HEK293 (cell line): Measurements from ENCODE around the gene LONP2.

Experiments
- CTCF ChIA-PET: fragments of 350-600 bp; formaldehyde crosslinking; extraction: SDS; loops from one replicate; lab custom pipeline; 2021; ENCODE audit warnings: antibody characterized with exemption; lab: Yijun Ruan, JAX
- POLR2A ChIA-PET: fragments of 300-600 bp; formaldehyde crosslinking; extraction: SDS; loops from one replicate; lab custom pipeline; 2020; ENCODE audit warnings: antibody characterized with exemption, inconsistent platforms; lab: Yijun Ruan, JAX
- H3K27ac ChIP-seq: fragments of 200-500 bp; sonication (Bioruptor generic); 2 replicates; pipeline ENCODE4 v1.5.1; 2014; ENCODE audit warnings: low read depth, low read length, control low read depth, inconsistent platforms; ENCODE audit errors: extremely low read depth
- H3K36me3 ChIP-seq, 2 experiments: fragments of 200-500 bp in 1 of 2; sonication (Bioruptor generic) in 1 of 2; 1 replicate in 1 of 2; 2 replicates in 1 of 2; pipeline ENCODE4 v1.5.1; 2014 to 2017; ENCODE audit warnings: inconsistent platforms in 2 of 2, low read length in 2 of 2; ENCODE audit not compliant: control insufficient read depth in 2 of 2, insufficient read depth in 1 of 2
- H3K4me1 ChIP-seq: fragments of 200-500 bp; sonication (Bioruptor generic); 2 replicates; pipeline ENCODE4 v1.5.1; 2014; ENCODE audit warnings: mild to moderate bottlenecking, low read length, inconsistent platforms; ENCODE audit not compliant: control insufficient read depth, insufficient read depth
- H3K4me3 ChIP-seq: 2 replicates; pipeline ENCODE4 v1.5.1; 2011; ENCODE audit warnings: low read depth, mild to moderate bottlenecking, control low read depth, low read length, moderate library complexity
- H3K9me3 ChIP-seq: fragments of 200-500 bp; sonication (Bioruptor generic); 2 replicates; pipeline ENCODE4 v1.5.1; 2014; ENCODE audit warnings: low read depth, low read length, inconsistent platforms; ENCODE audit not compliant: control insufficient read depth, insufficient read depth
- FEZF1 ChIP-seq: fragments of 450-650 bp; formaldehyde crosslinking; IDR thresholded peaks from 2 replicates; pipeline ENCODE4 v1.5.1; 2016; ENCODE audit warnings: missing biosample characterization, missing genetic modification characterization
- GLI4 ChIP-seq: fragments of 450-650 bp; formaldehyde crosslinking; IDR thresholded peaks from 2 replicates; pipeline ENCODE4 v1.5.1; 2016; ENCODE audit warnings: missing biosample characterization, missing genetic modification characterization
- GLIS1 ChIP-seq: fragments of 450-650 bp; formaldehyde crosslinking; IDR thresholded peaks from 2 replicates; pipeline ENCODE4 v1.5.1; 2016; ENCODE audit warnings: missing biosample characterization, missing genetic modification characterization
- GLIS2 ChIP-seq: fragments of 450-650 bp; formaldehyde crosslinking; IDR thresholded peaks from 2 replicates; pipeline ENCODE4 v1.5.1; 2016; ENCODE audit warnings: missing biosample characterization, missing genetic modification characterization
- KLF7 ChIP-seq: fragments of 450-650 bp; formaldehyde crosslinking; IDR thresholded peaks from 2 replicates; pipeline ENCODE4 v1.5.1; 2016; ENCODE audit warnings: missing biosample characterization, missing genetic modification characterization, borderline replicate concordance
- ZBTB20 ChIP-seq: fragments of 450-650 bp; formaldehyde crosslinking; IDR thresholded peaks from 2 replicates; pipeline ENCODE4 v1.5.1; 2016; ENCODE audit warnings: missing biosample characterization, missing genetic modification characterization
- ZBTB21 ChIP-seq: fragments of 450-650 bp; formaldehyde crosslinking; IDR thresholded peaks from 2 replicates; pipeline ENCODE4 v1.5.1; 2017; ENCODE audit warnings: missing biosample characterization, missing genetic modification characterization
- ZIC2 ChIP-seq: fragments of 450-650 bp; formaldehyde crosslinking; IDR thresholded peaks from 2 replicates; pipeline ENCODE4 v1.5.1; 2016; ENCODE audit warnings: missing biosample characterization, missing genetic modification characterization
- ZNF138 ChIP-seq: fragments of 450-650 bp; formaldehyde crosslinking; IDR thresholded peaks from 2 replicates; pipeline ENCODE4 v1.5.1; 2016; ENCODE audit warnings: missing biosample characterization, missing genetic modification characterization, borderline replicate concordance
- ZNF140 ChIP-seq: fragments of 450-650 bp; formaldehyde crosslinking; IDR thresholded peaks from 2 replicates; pipeline ENCODE4 v1.5.1; 2016; ENCODE audit warnings: missing biosample characterization, missing genetic modification characterization
- ZNF366 ChIP-seq: fragments of 450-650 bp; formaldehyde crosslinking; conservative IDR thresholded peaks from 2 replicates; pipeline ENCODE4 v1.5.1; 2016; ENCODE audit warnings: missing biosample characterization, missing genetic modification characterization
- ZNF416 ChIP-seq: fragments of 450-650 bp; formaldehyde crosslinking; IDR thresholded peaks from 2 replicates; pipeline ENCODE4 v1.5.1; 2016; ENCODE audit warnings: missing biosample characterization, missing genetic modification characterization
- ZNF585B ChIP-seq: fragments of 450-650 bp; formaldehyde crosslinking; IDR thresholded peaks from 2 replicates; pipeline ENCODE4 v1.5.1; 2016; ENCODE audit warnings: missing biosample characterization, missing genetic modification characterization
- ZNF660 ChIP-seq: fragments of 450-650 bp; IDR thresholded peaks from 2 replicates; pipeline ENCODE4 v1.5.1; 2018; ENCODE audit warnings: missing biosample characterization, mild to moderate bottlenecking, missing genetic modification characterization
- ZNF792 ChIP-seq: fragments of 450-650 bp; formaldehyde crosslinking; IDR thresholded peaks from 2 replicates; pipeline ENCODE4 v1.5.1; 2016; ENCODE audit warnings: missing biosample characterization, missing genetic modification characterization
- TF ChIP-seq, protein P1 (sequence below): fragments of 450-650 bp; formaldehyde crosslinking; conservative IDR thresholded peaks from 2 replicates; pipeline ENCODE4 v1.5.1; 2016; ENCODE audit warnings: low read depth, missing biosample characterization, missing genetic modification characterization
- TF ChIP-seq, protein P2 (sequence below): fragments of 450-650 bp; IDR thresholded peaks from 2 replicates; pipeline ENCODE4 v1.5.1; 2018; ENCODE audit warnings: missing biosample characterization, missing genetic modification characterization
- TF ChIP-seq, protein P3 (sequence below): fragments of 450-650 bp; formaldehyde crosslinking; IDR thresholded peaks from 2 replicates; pipeline ENCODE4 v1.5.1; 2017; ENCODE audit warnings: missing biosample characterization, missing genetic modification characterization

Gene LONP2

GRCh38 chr16:48300391-48300856 lies 56.3 kb downstream of the LONP2 start:
- CTCF ChIA-PET: no interaction called here
- H3K4me1 ChIP-seq: no peaks in the 10 kb centered on the region
- H3K36me3 ChIP-seq: peaks cover 36 to 75% of the 10 kb centered on the region in 2 experiments; a peak in 2 of 3 replicates
- no peak overlapping the region for H3K27ac ChIP-seq
- no peak overlapping the region for H3K4me3 ChIP-seq
- POLR2A ChIA-PET: no interaction called here
- H3K9me3 ChIP-seq: no peaks in the 10 kb centered on the region
- no peak for TF ChIP-seq ZBTB21 (tag by site-specific recombination)
- TF ChIP-seq ZNF140: no peak
- no peak for TF ChIP-seq ZIC2 (tag by site-specific recombination)
- no peak for TF ChIP-seq KLF7
- TF ChIP-seq, protein P1, sequence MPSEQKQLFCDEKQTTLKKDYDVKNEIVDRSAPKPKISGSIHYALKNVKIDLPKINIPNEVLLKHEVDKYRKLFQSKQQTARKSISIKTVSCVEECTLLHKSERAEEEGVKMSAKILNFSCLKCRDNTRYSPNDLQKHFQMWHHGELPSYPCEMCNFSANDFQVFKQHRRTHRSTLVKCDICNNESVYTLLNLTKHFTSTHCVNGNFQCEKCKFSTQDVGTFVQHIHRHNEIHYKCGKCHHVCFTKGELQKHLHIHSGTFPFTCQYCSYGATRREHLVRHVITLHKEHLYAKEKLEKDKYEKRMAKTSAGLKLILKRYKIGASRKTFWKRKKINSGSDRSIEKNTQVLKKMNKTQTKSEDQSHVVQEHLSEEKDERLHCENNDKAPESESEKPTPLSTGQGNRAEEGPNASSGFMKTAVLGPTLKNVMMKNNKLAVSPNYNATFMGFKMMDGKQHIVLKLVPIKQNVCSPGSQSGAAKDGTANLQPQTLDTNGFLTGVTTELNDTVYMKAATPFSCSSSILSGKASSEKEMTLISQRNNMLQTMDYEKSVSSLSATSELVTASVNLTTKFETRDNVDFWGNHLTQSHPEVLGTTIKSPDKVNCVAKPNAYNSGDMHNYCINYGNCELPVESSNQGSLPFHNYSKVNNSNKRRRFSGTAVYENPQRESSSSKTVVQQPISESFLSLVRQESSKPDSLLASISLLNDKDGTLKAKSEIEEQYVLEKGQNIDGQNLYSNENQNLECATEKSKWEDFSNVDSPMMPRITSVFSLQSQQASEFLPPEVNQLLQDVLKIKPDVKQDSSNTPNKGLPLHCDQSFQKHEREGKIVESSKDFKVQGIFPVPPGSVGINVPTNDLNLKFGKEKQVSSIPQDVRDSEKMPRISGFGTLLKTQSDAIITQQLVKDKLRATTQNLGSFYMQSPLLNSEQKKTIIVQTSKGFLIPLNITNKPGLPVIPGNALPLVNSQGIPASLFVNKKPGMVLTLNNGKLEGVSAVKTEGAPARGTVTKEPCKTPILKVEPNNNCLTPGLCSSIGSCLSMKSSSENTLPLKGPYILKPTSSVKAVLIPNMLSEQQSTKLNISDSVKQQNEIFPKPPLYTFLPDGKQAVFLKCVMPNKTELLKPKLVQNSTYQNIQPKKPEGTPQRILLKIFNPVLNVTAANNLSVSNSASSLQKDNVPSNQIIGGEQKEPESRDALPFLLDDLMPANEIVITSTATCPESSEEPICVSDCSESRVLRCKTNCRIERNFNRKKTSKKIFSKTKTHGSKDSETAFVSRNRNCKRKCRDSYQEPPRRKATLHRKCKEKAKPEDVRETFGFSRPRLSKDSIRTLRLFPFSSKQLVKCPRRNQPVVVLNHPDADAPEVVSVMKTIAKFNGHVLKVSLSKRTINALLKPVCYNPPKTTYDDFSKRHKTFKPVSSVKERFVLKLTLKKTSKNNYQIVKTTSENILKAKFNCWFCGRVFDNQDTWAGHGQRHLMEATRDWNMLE: peak; percentile 41
- TF ChIP-seq, protein P2, sequence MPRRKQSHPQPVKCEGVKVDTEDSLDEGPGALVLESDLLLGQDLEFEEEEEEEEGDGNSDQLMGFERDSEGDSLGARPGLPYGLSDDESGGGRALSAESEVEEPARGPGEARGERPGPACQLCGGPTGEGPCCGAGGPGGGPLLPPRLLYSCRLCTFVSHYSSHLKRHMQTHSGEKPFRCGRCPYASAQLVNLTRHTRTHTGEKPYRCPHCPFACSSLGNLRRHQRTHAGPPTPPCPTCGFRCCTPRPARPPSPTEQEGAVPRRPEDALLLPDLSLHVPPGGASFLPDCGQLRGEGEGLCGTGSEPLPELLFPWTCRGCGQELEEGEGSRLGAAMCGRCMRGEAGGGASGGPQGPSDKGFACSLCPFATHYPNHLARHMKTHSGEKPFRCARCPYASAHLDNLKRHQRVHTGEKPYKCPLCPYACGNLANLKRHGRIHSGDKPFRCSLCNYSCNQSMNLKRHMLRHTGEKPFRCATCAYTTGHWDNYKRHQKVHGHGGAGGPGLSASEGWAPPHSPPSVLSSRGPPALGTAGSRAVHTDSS (tag by site-specific recombination): no peak
- TF ChIP-seq, protein P3, sequence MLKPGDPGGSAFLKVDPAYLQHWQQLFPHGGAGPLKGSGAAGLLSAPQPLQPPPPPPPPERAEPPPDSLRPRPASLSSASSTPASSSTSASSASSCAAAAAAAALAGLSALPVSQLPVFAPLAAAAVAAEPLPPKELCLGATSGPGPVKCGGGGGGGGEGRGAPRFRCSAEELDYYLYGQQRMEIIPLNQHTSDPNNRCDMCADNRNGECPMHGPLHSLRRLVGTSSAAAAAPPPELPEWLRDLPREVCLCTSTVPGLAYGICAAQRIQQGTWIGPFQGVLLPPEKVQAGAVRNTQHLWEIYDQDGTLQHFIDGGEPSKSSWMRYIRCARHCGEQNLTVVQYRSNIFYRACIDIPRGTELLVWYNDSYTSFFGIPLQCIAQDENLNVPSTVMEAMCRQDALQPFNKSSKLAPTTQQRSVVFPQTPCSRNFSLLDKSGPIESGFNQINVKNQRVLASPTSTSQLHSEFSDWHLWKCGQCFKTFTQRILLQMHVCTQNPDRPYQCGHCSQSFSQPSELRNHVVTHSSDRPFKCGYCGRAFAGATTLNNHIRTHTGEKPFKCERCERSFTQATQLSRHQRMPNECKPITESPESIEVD (tag by site-specific recombination): peak; percentile 79
- TF ChIP-seq GLIS1 (tag by site-specific recombination): no peak
- peak; percentile 18; the same call in 1 of the 2 replicates for TF ChIP-seq ZBTB20 (tag by site-specific recombination)
- TF ChIP-seq ZNF660 (tag by site-specific recombination): peak; percentile 63; the same call in 1 of the 2 replicates
- peak; percentile 63; the same call in 1 of the 2 replicates for TF ChIP-seq FEZF1 (tag by site-specific recombination)
- 0 out of 2 replicates have a peak, but pooled peaks have one; percentile 26 for TF ChIP-seq ZNF366 (tag by site-specific recombination)

GRCh38 chr16:48308535-48308934 lies 64.4 kb downstream of the LONP2 start:
- no peak overlapping the region for H3K4me3 ChIP-seq
- POLR2A ChIA-PET: no interaction called here
- no peak overlapping the region for H3K27ac ChIP-seq
- H3K9me3 ChIP-seq: no peaks in the 10 kb centered on the region
- no peaks in the 10 kb centered on the region for H3K4me1 ChIP-seq
- CTCF ChIA-PET: no interaction called here
- TF ChIP-seq ZNF792 (tag by site-specific recombination): no peak
- TF ChIP-seq GLIS2: no peak
- no peak for TF ChIP-seq ZNF138
- no peak for TF ChIP-seq ZNF585B (tag by site-specific recombination)
- no peak for TF ChIP-seq ZNF416 (tag by site-specific recombination)
- no peak for TF ChIP-seq GLI4 (tag by site-specific recombination)
- H3K36me3 ChIP-seq: peaks cover 15 to 58% of the 10 kb centered on the region in 2 experiments
